Liver (tissue), 9 donors: ENCODE measurements around the gene FGFBP3. TPM values are rescaled to one million over a fixed set of nuclear protein-coding genes. Genes with fewer than 3 reads are reported as not detected.

Experiments used
- DNase-seq: peaks from one replicate; pipeline ENCODE4 v3.0.0-alpha.2; 2017; ENCODE audit warnings: low spot score
- H3K27ac ChIP-seq, 2 donors: one replicate each; pipeline ENCODE4 v1.7.0; 2013; ENCODE audit warnings: inconsistent platforms in 2 of 2, low read length in 2 of 2, control low read depth in 1 of 2, low read depth in 1 of 2, mild to moderate bottlenecking in 1 of 2
- H3K27me3 ChIP-seq, 4 donors: one replicate each; pipeline versions ENCODE4 v1.6.1 to v1.7.0; 2013; ENCODE audit warnings: low read length in 3 of 4, inconsistent platforms in 1 of 4, mild to moderate bottlenecking in 1 of 4, moderate library complexity in 1 of 4; ENCODE audit not compliant: control insufficient read depth in 4 of 4, insufficient read depth in 4 of 4
- H3K36me3 ChIP-seq, 4 donors: one replicate each; pipeline versions ENCODE4 v1.6.1 to v1.7.0; 2013; ENCODE audit warnings: low read length in 3 of 4, mild to moderate bottlenecking in 3 of 4, low read depth in 1 of 4, moderate library complexity in 1 of 4; ENCODE audit not compliant: control insufficient read depth in 4 of 4, insufficient read depth in 3 of 4
- H3K4me1 ChIP-seq, 4 donors: one replicate each; pipeline versions ENCODE4 v1.6.1 to v1.7.0; 2013; ENCODE audit warnings: low read length in 3 of 4, mild to moderate bottlenecking in 3 of 4, moderate library complexity in 1 of 4; ENCODE audit not compliant: control insufficient read depth in 4 of 4, insufficient read depth in 4 of 4
- H3K4me3 ChIP-seq, 3 donors: one replicate each; pipeline versions ENCODE4 v1.6.1 to v1.7.0; 2013; ENCODE audit warnings: low read length in 3 of 3, control low read depth in 1 of 3, low read depth in 1 of 3, mild to moderate bottlenecking in 1 of 3
- H3K9ac ChIP-seq, 2 donors: one replicate each; pipeline ENCODE4 v1.7.0; 2013; ENCODE audit warnings: low read length in 2 of 2, mild to moderate bottlenecking in 2 of 2, moderate library complexity in 2 of 2, control low read depth in 1 of 2, low read depth in 1 of 2
- H3K9me3 ChIP-seq, 4 donors: one replicate each; pipeline versions ENCODE4 v1.6.1 to v1.7.0; 2013; ENCODE audit warnings: low read length in 3 of 4; ENCODE audit not compliant: control insufficient read depth in 4 of 4
- EGR1 ChIP-seq, 2 donors: IDR thresholded peaks; 2 replicates each; pipeline ENCODE4 v1.6.1; 2016 to 2018; ENCODE audit warnings: antibody characterized with exemption in 2 of 2, low read depth in 2 of 2
- FOXA1 ChIP-seq: IDR thresholded peaks from 2 replicates; pipeline ENCODE4 v1.6.1; 2016; ENCODE audit warnings: antibody characterized with exemption
- GABPA ChIP-seq, 2 donors: IDR thresholded peaks in 1 of 2; conservative IDR thresholded peaks in 1 of 2; 2 replicates each; pipeline ENCODE4 v1.6.1; 2016; ENCODE audit warnings: antibody characterized with exemption in 2 of 2, mild to moderate bottlenecking in 1 of 2, moderate library complexity in 1 of 2
- HNF4A ChIP-seq, 2 donors: conservative IDR thresholded peaks; 2 replicates each; pipeline ENCODE4 v1.6.1; 2016; ENCODE audit warnings: antibody characterized with exemption in 2 of 2, mild to moderate bottlenecking in 2 of 2
- HNF4G ChIP-seq: IDR thresholded peaks from 2 replicates; pipeline ENCODE4 v1.6.1; 2016; ENCODE audit warnings: antibody characterized with exemption
- JUND ChIP-seq, 2 donors: IDR thresholded peaks; 2 replicates each; pipeline ENCODE4 v1.6.1; 2016; ENCODE audit warnings: antibody characterized with exemption in 2 of 2
- MAX ChIP-seq: IDR thresholded peaks from 2 replicates; pipeline ENCODE4 v1.6.1; 2016; ENCODE audit warnings: antibody characterized with exemption
- RXRA ChIP-seq, 2 donors: IDR thresholded peaks; 2 replicates each; pipeline ENCODE4 v1.6.1; 2017 to 2018; ENCODE audit warnings: antibody characterized with exemption in 2 of 2, mild to moderate bottlenecking in 1 of 2
- SP1 ChIP-seq: IDR thresholded peaks from 2 replicates; pipeline ENCODE4 v1.6.1; 2018; ENCODE audit warnings: antibody characterized with exemption, mild to moderate bottlenecking
- YY1 ChIP-seq: IDR thresholded peaks from 2 replicates; pipeline ENCODE4 v1.6.1; 2016; ENCODE audit warnings: antibody characterized with exemption, mild to moderate bottlenecking
- WGBS: extraction: QIAGEN DNeasy Blood & Tissue Kit; methylation state at CpG from one replicate; pipeline ENCODE4 v1.1.7; 2013; 5-methylcytosine and 5-hydroxymethylcytosine counted together
- polyA plus RNA-seq, 2 donors: library from polyadenylated mRNA; stranded (reverse) in 1 of 2; unstranded in 1 of 2; fragments of 200-250 nt in 1 of 2; fragments of >200 nt in 1 of 2; fragmentation: Nextera tagmentation in 1 of 2; extraction: Ambion mirVana in 1 of 2; gene quantifications; one replicate each; pipeline versions ENCODE4 v1.2.1 to v1.2.3, GENCODE V29; 2013 to 2015
- total RNA-seq, 2 donors: library from RNA; depleted of rRNA; stranded (reverse); fragments of >200 nt; gene quantifications; one replicate each; pipeline ENCODE4 v1.2.3, GENCODE V29; 2014
- TF ChIP-seq, protein P1 (sequence below): IDR thresholded peaks from 2 replicates; pipeline ENCODE4 v1.6.1; 2016; ENCODE audit warnings: antibody characterized with exemption
- TF ChIP-seq, protein P2 (sequence below): IDR thresholded peaks from 2 replicates; pipeline ENCODE4 v1.6.1; 2016; ENCODE audit warnings: antibody characterized with exemption, mild to moderate bottlenecking
- donor health status: healthy.
- donor health status: healthy.
- donor health status: healthy.
- donor health status: healthy.
- donor health status: healthy.

Gene FGFBP3
- total and polyA plus RNA-seq, 4 donors = 0.08 to 0.37 (median 0.19) TPM

DNA sequence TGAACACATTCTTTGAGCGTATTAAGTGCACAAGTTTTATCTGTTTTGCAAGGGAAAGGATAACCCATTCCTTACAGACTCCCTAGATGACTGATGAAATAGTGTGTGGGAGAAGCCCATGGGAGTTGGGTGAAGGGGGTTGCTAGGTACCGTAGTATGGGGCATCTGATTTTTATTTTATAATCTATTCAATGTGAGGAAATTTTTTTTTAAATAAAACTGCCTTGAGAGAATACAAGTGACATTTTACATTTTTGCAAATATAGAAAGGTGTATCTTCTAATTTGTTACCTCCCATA lies 15.7 kb upstream of the FGFBP3 start:
- no peaks in the 10 kb centered on the region for H3K27me3 ChIP-seq
- no peak for TF ChIP-seq HNF4A (conservative IDR thresholded peaks at IDR 0.05)
- no peak for TF ChIP-seq EGR1 (IDR thresholded peaks at IDR 0.05; ENCODE audit: low read depth in 2 of 2)
- TF ChIP-seq RXRA (IDR thresholded peaks at IDR 0.05) = no peak
- TF ChIP-seq, protein P1, sequence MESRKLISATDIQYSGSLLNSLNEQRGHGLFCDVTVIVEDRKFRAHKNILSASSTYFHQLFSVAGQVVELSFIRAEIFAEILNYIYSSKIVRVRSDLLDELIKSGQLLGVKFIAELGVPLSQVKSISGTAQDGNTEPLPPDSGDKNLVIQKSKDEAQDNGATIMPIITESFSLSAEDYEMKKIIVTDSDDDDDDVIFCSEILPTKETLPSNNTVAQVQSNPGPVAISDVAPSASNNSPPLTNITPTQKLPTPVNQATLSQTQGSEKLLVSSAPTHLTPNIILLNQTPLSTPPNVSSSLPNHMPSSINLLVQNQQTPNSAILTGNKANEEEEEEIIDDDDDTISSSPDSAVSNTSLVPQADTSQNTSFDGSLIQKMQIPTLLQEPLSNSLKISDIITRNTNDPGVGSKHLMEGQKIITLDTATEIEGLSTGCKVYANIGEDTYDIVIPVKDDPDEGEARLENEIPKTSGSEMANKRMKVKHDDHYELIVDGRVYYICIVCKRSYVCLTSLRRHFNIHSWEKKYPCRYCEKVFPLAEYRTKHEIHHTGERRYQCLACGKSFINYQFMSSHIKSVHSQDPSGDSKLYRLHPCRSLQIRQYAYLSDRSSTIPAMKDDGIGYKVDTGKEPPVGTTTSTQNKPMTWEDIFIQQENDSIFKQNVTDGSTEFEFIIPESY = no peak
- no peak for TF ChIP-seq FOXA1
- no peak for TF ChIP-seq SP1
- TF ChIP-seq HNF4G = no peak
- TF ChIP-seq JUND (IDR thresholded peaks at IDR 0.05) = no peak
- no peak for TF ChIP-seq MAX
- peak overlapping the region in 1 of 2 donors; percentile 16 for H3K9ac ChIP-seq
- WGBS = 73% methylated on average over 2 of the region's 2 CpGs
- peaks cover 5 to 33% (median 10%) of the 10 kb centered on the region in 4 donors for H3K4me1 ChIP-seq
- H3K9me3 ChIP-seq = no peaks in the 10 kb centered on the region
- no peaks in the 10 kb centered on the region for H3K36me3 ChIP-seq
- no peak overlapping the region for H3K27ac ChIP-seq
- H3K4me3 ChIP-seq = peak overlapping the region in 2 of 3 donors; percentile 87 to 99
- no peak for DNase-seq

DNA sequence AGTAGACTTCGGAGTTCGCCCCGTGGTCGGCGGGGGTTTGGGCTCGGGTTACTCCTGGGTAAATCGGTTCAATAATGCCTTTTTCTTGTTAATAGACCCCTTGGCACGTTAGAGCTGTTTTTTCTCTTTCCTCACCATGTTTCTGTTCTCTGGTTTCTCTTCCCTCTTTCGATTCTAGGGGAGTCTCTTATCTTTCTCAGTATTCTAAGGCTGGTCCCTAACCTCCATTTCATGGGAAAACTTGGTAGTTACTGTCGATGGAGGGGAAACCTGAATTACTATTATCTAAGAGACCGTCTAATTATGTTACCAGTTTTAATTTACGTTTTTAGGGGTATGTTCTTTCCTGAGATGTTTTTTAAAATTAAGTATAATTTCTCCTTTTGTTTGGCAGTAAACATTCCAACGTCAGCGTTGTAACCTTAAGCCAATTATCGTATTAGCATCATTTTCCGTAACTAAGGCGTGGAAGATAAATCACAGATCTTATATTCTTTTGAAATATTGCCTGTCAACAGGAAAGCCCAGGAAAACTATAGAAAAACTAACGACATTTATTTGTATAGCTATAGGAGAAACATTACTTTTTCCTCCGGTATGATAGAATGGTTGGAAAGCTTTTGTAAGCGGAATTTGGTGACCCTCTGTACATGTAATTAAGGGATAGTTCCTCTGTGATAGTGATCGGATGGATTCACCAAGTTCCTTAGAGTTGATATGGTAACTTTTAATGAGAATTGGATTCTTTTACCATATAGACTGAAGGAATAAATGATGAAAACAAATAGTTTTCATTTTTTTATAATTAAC lies 15.1 kb upstream of the FGFBP3 start:
- no peaks in the 10 kb centered on the region for H3K36me3 ChIP-seq
- peaks cover 5 to 33% (median 10%) of the 10 kb centered on the region in 4 donors for H3K4me1 ChIP-seq
- 4% methylated on average over 21 of the region's 21 CpGs for WGBS
- H3K27ac ChIP-seq = peak overlapping the region; percentile 99
- DNase-seq = no peak
- TF ChIP-seq YY1 = peak; percentile 33
- no peak for TF ChIP-seq MAX
- no peak for TF ChIP-seq JUND (IDR thresholded peaks at IDR 0.05)
- no peak for TF ChIP-seq GABPA (IDR thresholded peaks at IDR 0.05 in 1 of 2, conservative IDR thresholded peaks at IDR 0.05 in 1 of 2)
- TF ChIP-seq, protein P2, sequence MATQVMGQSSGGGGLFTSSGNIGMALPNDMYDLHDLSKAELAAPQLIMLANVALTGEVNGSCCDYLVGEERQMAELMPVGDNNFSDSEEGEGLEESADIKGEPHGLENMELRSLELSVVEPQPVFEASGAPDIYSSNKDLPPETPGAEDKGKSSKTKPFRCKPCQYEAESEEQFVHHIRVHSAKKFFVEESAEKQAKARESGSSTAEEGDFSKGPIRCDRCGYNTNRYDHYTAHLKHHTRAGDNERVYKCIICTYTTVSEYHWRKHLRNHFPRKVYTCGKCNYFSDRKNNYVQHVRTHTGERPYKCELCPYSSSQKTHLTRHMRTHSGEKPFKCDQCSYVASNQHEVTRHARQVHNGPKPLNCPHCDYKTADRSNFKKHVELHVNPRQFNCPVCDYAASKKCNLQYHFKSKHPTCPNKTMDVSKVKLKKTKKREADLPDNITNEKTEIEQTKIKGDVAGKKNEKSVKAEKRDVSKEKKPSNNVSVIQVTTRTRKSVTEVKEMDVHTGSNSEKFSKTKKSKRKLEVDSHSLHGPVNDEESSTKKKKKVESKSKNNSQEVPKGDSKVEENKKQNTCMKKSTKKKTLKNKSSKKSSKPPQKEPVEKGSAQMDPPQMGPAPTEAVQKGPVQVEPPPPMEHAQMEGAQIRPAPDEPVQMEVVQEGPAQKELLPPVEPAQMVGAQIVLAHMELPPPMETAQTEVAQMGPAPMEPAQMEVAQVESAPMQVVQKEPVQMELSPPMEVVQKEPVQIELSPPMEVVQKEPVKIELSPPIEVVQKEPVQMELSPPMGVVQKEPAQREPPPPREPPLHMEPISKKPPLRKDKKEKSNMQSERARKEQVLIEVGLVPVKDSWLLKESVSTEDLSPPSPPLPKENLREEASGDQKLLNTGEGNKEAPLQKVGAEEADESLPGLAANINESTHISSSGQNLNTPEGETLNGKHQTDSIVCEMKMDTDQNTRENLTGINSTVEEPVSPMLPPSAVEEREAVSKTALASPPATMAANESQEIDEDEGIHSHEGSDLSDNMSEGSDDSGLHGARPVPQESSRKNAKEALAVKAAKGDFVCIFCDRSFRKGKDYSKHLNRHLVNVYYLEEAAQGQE = no peak
- no peak for TF ChIP-seq HNF4G
- H3K9ac ChIP-seq = peak overlapping the region; percentile 93 to 100
- H3K27me3 ChIP-seq = no peaks in the 10 kb centered on the region
- peaks cover 0 to 3% (median 0%) of the 10 kb centered on the region in 4 donors for H3K9me3 ChIP-seq
- H3K4me3 ChIP-seq = peak overlapping the region; percentile 87 to 99 (median 98)
